Epithelial cell of proximal tubule (primary cell): ENCODE data around the gene LCE4A. TPM values are rescaled to one million over a fixed set of nuclear protein-coding genes. Genes with fewer than 3 reads are reported as not detected.
"Not testable (repeated sequence)": the region's sequence is repeated elsewhere in the genome, so short reads cannot be mapped to it uniquely, and the experiment has no call there.

Experiments used
- DNase-seq: peaks from one replicate; pipeline ENCODE4 v3.0.0-alpha.2; 2011; ENCODE audit warnings: low read depth
- H3K4me3 ChIP-seq: 2 replicates; pipeline ENCODE4 v1.5.1; 2011; ENCODE audit warnings: low read depth, mild to moderate bottlenecking, low read length
- CTCF ChIP-seq: conservative IDR thresholded peaks from 2 replicates; pipeline ENCODE4 v1.5.1; 2012; ENCODE audit warnings: low read depth, mild to moderate bottlenecking, low read length
- total RNA-seq: library from RNA; depleted of rRNA; stranded (reverse); fragments of >200 nt; gene quantifications from 2 replicates; pipeline ENCODE4 v1.2.3, GENCODE V29; 2015

LCE4A gene, protein sequence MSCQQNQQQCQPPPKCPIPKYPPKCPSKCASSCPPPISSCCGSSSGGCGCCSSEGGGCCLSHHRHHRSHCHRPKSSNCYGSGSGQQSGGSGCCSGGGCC
- not detected in 2 replicates for total RNA-seq

DNA sequence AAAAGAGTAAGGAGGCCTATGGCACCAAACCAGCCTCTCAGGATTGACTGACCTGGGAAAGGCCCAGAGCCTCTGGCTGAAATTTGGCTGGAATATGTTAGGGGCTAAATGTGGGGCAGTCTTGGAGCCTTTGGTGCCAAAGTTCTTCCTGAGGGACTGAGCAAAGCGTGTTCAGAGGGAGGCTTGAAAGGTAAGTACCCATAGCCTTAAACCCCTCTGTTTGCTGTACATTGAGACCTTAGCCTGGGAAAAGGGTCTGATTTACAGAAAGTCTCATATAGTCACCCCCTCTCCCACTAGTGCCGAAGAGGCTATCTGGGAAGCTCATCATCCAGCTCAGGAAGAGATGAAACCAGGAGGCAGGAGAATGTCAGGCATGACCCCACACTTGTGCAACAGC lies at the start of gene LCE4A:
Gene LCE4A (plus strand): TSS at position 301 of the 400 bp plus-strand sequence. CDS start 916 bp downstream, outside the sequence.
- no peak for DNase-seq
- H3K4me3 ChIP-seq: no peak within 1 kb of the TSS
- TF ChIP-seq CTCF: no peak

GRCh38 chr1:152658649-152659048 lies 49.3 kb upstream of the LCE4A start:
- TF ChIP-seq CTCF: no peak
- DNase-seq: no peak
- no peak overlapping the region for H3K4me3 ChIP-seq

GRCh38 chr1:152663098-152663497 lies 44.9 kb upstream of the LCE4A start, which contains the start of gene LCE2D:
Gene LCE2D, plus strand, starts transcription at chr1:152663380. Its CDS starts 726 bp downstream, at chr1:152664106.
- no peak for TF ChIP-seq CTCF
- no peak for DNase-seq
- H3K4me3 ChIP-seq: no peak within 1 kb of the TSS

DNA sequence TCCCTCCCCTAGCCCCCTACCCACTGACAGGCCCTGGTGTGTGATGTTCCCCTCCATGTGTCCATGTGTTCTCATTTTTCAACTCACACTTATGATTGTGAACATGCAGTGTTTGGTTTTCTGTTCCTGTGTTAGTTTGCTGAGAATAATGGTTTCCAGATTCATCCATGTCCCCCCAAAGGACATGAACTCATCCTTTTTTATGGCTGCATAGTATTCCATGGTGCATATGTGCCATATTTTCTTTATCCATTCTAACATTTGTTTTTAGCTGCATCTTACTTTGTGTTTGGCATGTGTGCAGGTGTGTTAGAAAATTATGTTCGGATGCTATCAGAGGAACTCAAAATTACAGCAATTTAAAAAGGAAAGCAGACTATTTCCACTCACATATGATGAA lies 41.8 kb upstream of the LCE4A start:
- not testable (repeated sequence) for H3K4me3 ChIP-seq, DNase-seq

- no peak overlapping the region for H3K4me3 ChIP-seq
- TF ChIP-seq CTCF: no peak
- no peak for DNase-seq
Observed at GRCh38 chr1:152667648-152668047, 40.3 kb upstream of the LCE4A start.

DNA sequence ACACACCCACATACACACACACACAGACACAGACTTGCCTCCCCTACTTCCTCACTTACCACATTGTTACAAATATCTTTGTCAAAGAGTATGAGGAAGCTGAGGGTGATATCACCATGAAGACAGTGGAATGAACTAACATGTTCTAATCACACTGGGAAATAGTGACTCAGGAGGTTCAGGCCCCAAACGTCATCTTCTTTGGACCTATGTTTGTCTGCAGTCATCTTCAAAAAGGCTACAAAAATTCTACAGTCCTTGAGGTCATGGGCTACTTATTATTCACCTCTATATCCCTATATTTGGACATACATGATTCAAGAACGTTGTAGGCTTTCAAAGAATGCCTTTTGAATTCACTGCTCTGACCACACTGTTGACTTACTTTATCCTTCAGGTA lies 34.9 kb upstream of the LCE4A start:
- DNase-seq: no peak
- no peak overlapping the region for H3K4me3 ChIP-seq
- TF ChIP-seq CTCF: no peak

GRCh38 chr1:152674983-152675382 lies 33.0 kb upstream of the LCE4A start, which contains the start of gene LCE2C:
Gene LCE2C, plus strand, starts transcription at chr1:152675279. Its CDS starts 737 bp downstream, at chr1:152676016.
- DNase-seq, H3K4me3 ChIP-seq: not testable (repeated sequence)

DNA sequence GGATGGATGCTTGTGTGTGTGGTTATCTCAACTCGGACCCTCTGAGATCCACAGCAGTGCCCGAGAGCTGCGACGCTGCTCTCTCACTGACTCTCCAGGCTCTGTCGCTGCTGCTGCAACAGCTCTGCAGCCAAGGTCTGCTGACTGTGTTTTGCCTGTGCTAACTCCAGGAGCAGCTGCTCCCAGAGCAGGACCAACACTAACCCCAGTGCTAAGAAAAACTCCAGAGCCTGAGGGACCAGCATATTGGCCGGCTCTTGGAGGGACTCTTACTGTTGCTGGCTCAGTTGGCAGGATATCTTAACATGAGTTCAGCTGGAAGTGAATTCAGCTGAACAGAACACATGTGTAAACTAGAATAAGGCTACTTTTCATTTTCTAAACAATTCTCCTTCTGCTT lies 28.5 kb upstream of the LCE4A start:
- H3K4me3 ChIP-seq: no peak overlapping the region
- no peak for TF ChIP-seq CTCF
- no peak for DNase-seq
